ENCODE results near the gene VAMP1. TPM values are rescaled to one million over a fixed set of nuclear protein-coding genes. Genes with fewer than 3 reads are reported as not detected.
"Not testable (repeated sequence)": the region's sequence is repeated elsewhere in the genome, so short reads cannot be mapped to it uniquely, and the experiment has no call there.

The VAMP1 gene
- total RNA-seq, 1 experiment from 2014 or later = 8.0 TPM

- Histone ChIP-seq H3K36me3 (no peaks in the 10 kb centered on the region), H3K4me3 (no peak overlapping the region), H3K27me3 (no peaks in the 10 kb centered on the region), H3K9me3 (replicated peaks) (no peaks in the 10 kb centered on the region), H3K27ac (no peak overlapping the region), H3K4me1 (peaks cover 20% of the 10 kb centered on the region)
- no peak for DNase-seq
These were observed 42.2 kb downstream of the VAMP1 start for GRCh38 chr12:6428326-6428725.

- not testable (repeated sequence) for H3K27me3 ChIP-seq; DNase-seq; H3K4me3 ChIP-seq; H3K27ac ChIP-seq; H3K36me3 ChIP-seq; H3K9me3 ChIP-seq (replicated peaks)
- peaks cover 19% of the 10 kb centered on the region for H3K4me1 ChIP-seq
These were observed 42.7 kb downstream of the VAMP1 start for GRCh38 chr12:6427796-6428195.

GRCh38 chr12:6426882-6427671 is 43.4 kb downstream of the VAMP1 start:
- Histone ChIP-seq H3K4me1 (peaks cover 14% of the 10 kb centered on the region), H3K9me3 (replicated peaks) (no peaks in the 10 kb centered on the region), H3K27me3 (no peaks in the 10 kb centered on the region), H3K4me3 (no peak overlapping the region), H3K36me3 (no peaks in the 10 kb centered on the region), H3K27ac (no peak overlapping the region)
- no peak for DNase-seq

- peak; percentile 29 to 46 for DNase-seq
- Histone ChIP-seq H3K36me3 (no peaks in the 10 kb centered on the region), H3K9me3 (replicated peaks) (no peaks in the 10 kb centered on the region), H3K4me3 (no peak overlapping the region), H3K27ac (no peak overlapping the region), H3K4me1 (peaks cover 2% of the 10 kb centered on the region; the same call in 1 of the 2 replicates), H3K27me3 (no peaks in the 10 kb centered on the region)
These were observed 44.6 kb downstream of the VAMP1 start for GRCh38 chr12:6425590-6426531.

- H3K4me1 ChIP-seq = no peaks in the 10 kb centered on the region
- no peak overlapping the region for H3K4me3 ChIP-seq
- H3K27ac ChIP-seq = no peak overlapping the region
- no peaks in the 10 kb centered on the region for H3K9me3 ChIP-seq (replicated peaks)
- no peaks in the 10 kb centered on the region for H3K36me3 ChIP-seq
- no peaks in the 10 kb centered on the region for H3K27me3 ChIP-seq
- no peak for DNase-seq
These were observed 45.6 kb downstream of the VAMP1 start for GRCh38 chr12:6424866-6425265.

- no peaks in the 10 kb centered on the region for H3K9me3 ChIP-seq (replicated peaks)
- DNase-seq = no peak
- no peaks in the 10 kb centered on the region for H3K27me3 ChIP-seq
- no peaks in the 10 kb centered on the region for H3K4me1 ChIP-seq
- no peak overlapping the region for H3K4me3 ChIP-seq
- H3K36me3 ChIP-seq = no peaks in the 10 kb centered on the region
- H3K27ac ChIP-seq = no peak overlapping the region
These were observed 46.5 kb downstream of the VAMP1 start for GRCh38 chr12:6424008-6424347.

GRCh38 chr12:6423267-6424007 is 47.0 kb downstream of the VAMP1 start:
- peak; percentile 78 to 95 for DNase-seq
- H3K27me3 ChIP-seq = no peaks in the 10 kb centered on the region
- H3K4me3 ChIP-seq = no peak overlapping the region
- no peaks in the 10 kb centered on the region for H3K36me3 ChIP-seq
- H3K27ac ChIP-seq = no peak overlapping the region
- no peaks in the 10 kb centered on the region for H3K9me3 ChIP-seq (replicated peaks)
- H3K4me1 ChIP-seq = no peaks in the 10 kb centered on the region

- DNase-seq = no peak
- Histone ChIP-seq H3K4me1 (no peaks in the 10 kb centered on the region), H3K36me3 (no peaks in the 10 kb centered on the region), H3K9me3 (replicated peaks) (no peaks in the 10 kb centered on the region), H3K27me3 (no peaks in the 10 kb centered on the region), H3K27ac (no peak overlapping the region), H3K4me3 (no peak overlapping the region)
These were observed 50.1 kb downstream of the VAMP1 start for GRCh38 chr12:6420364-6420763.

- H3K9me3 ChIP-seq (replicated peaks) = no peaks in the 10 kb centered on the region
- H3K4me1 ChIP-seq = no peaks in the 10 kb centered on the region
- H3K27me3 ChIP-seq = no peaks in the 10 kb centered on the region
- H3K36me3 ChIP-seq = no peaks in the 10 kb centered on the region
- no peak overlapping the region for H3K4me3 ChIP-seq
- H3K27ac ChIP-seq = no peak overlapping the region
- DNase-seq = no peak
These were observed 51.7 kb downstream of the VAMP1 start for GRCh38 chr12:6418796-6419195.

- no peak overlapping the region for H3K27ac ChIP-seq
- no peaks in the 10 kb centered on the region for H3K9me3 ChIP-seq (replicated peaks)
- no peak overlapping the region for H3K4me3 ChIP-seq
- no peaks in the 10 kb centered on the region for H3K4me1 ChIP-seq
- DNase-seq = no peak
- H3K27me3 ChIP-seq = no peaks in the 10 kb centered on the region
- no peaks in the 10 kb centered on the region for H3K36me3 ChIP-seq
These were observed 53.9 kb downstream of the VAMP1 start for GRCh38 chr12:6416596-6416995.

Other genes starting within 250 kb of the VAMP1 start
- 0.06 TPM in 1 of 2 replicates, not detected in the other for gene PLEKHG6, start 160.0 kb downstream of the VAMP1 start, total RNA-seq (2014; rRNA removed; shearing (Covaris generic))
- gene TNFRSF1A, start 128.6 kb downstream of the VAMP1 start, total RNA-seq (2014; rRNA removed; shearing (Covaris generic)) = 34.3 and 40.2 TPM in 2 replicates
- not detected in 2 replicates for gene SCNN1A, start 95.1 kb downstream of the VAMP1 start, total RNA-seq (2014; rRNA removed; shearing (Covaris generic))
- 14.7 and 16.5 TPM in 2 replicates for gene LTBR, start 86.5 kb downstream of the VAMP1 start, total RNA-seq (2014; rRNA removed; shearing (Covaris generic))
- gene CD27, start 25.7 kb downstream of the VAMP1 start, total RNA-seq (2014; rRNA removed; shearing (Covaris generic)) = 0.12 and 0.15 TPM in 2 replicates
- 2.2 and 4.9 TPM in 2 replicates for gene TAPBPL, start 18.6 kb downstream of the VAMP1 start, total RNA-seq (2014; rRNA removed; shearing (Covaris generic))
- gene MRPL51, start 22.6 kb upstream of the VAMP1 start, total RNA-seq (2014; rRNA removed; shearing (Covaris generic)) = 200 and 208 TPM in 2 replicates
- gene NCAPD2, start 23.4 kb upstream of the VAMP1 start, total RNA-seq (2014; rRNA removed; shearing (Covaris generic)) = 215 and 218 TPM in 2 replicates
- gene GAPDH, start 63.8 kb upstream of the VAMP1 start, total RNA-seq (2014; rRNA removed; shearing (Covaris generic)) = 4,776 and 4,843 TPM in 2 replicates
- gene IFFO1, start 85.4 kb upstream of the VAMP1 start, total RNA-seq (2014; rRNA removed; shearing (Covaris generic)) = 10.3 and 13.8 TPM in 2 replicates
- gene NOP2, start 97.6 kb upstream of the VAMP1 start, total RNA-seq (2014; rRNA removed; shearing (Covaris generic)) = 63.8 and 67.7 TPM in 2 replicates
- gene CHD4, start 136.7 kb upstream of the VAMP1 start, total RNA-seq (2014; rRNA removed; shearing (Covaris generic)) = 300 and 311 TPM in 2 replicates
- gene LPAR5, start 165.3 kb upstream of the VAMP1 start, total RNA-seq (2014; rRNA removed; shearing (Covaris generic)) = not detected in 2 replicates
- gene ACRBP, start 176.8 kb upstream of the VAMP1 start, total RNA-seq (2014; rRNA removed; shearing (Covaris generic)) = 0.28 TPM in 1 of 2 replicates, not detected in the other
- 25.1 and 28.7 TPM in 2 replicates for gene ING4, start 192.4 kb upstream of the VAMP1 start, total RNA-seq (2014; rRNA removed; shearing (Covaris generic))
- 40.5 and 46.5 TPM in 2 replicates for gene ZNF384, start 218.7 kb upstream of the VAMP1 start, total RNA-seq (2014; rRNA removed; shearing (Covaris generic))
- 0.15 and 0.28 TPM in 2 replicates for gene PIANP, start 230.1 kb upstream of the VAMP1 start, total RNA-seq (2014; rRNA removed; shearing (Covaris generic))